BJ (cell line): ENCODE measurements around the gene PNMA6E. TPM values are rescaled to one million over a fixed set of nuclear protein-coding genes. Genes with fewer than 3 reads are reported as not detected.

Experiments used
- CTCF ChIA-PET: fragments of 350-600 bp; formaldehyde crosslinking; extraction: SDS; loops from one replicate; lab custom pipeline; 2021; ENCODE audit warnings: antibody characterized with exemption, inconsistent platforms; lab: Yijun Ruan, JAX
- POLR2A ChIA-PET: fragments of 300-600 bp; sonication (Branson Sonifier 250); formaldehyde crosslinking; extraction: SDS; loops from one replicate; lab custom pipeline; 2021; ENCODE audit warnings: antibody characterized with exemption; lab: Charles Lee
- DNase-seq: peaks from one replicate; pipeline ENCODE4 v3.0.0-alpha.2; 2011; ENCODE audit warnings: low read depth
- H3K27me3 ChIP-seq: 2 replicates; pipeline ENCODE4 v1.6.0; 2011; ENCODE audit warnings: low read length; ENCODE audit not compliant: control insufficient read depth, insufficient read depth
- H3K36me3 ChIP-seq: 2 replicates; pipeline ENCODE4 v1.5.1; 2011; ENCODE audit warnings: low read length; ENCODE audit not compliant: control insufficient read depth, insufficient read depth
- H3K4me3 ChIP-seq: 2 replicates; pipeline ENCODE4 v1.5.1; 2011; ENCODE audit warnings: low read depth, mild to moderate bottlenecking, control low read depth, low read length
- CTCF ChIP-seq: IDR thresholded peaks from 2 replicates; pipeline ENCODE4 v1.5.1; 2011; ENCODE audit warnings: low read depth, mild to moderate bottlenecking, control low read depth, inconsistent platforms, low read length, moderate library complexity; ENCODE audit not compliant: insufficient read depth
- polyA plus RNA-seq: library from polyadenylated mRNA; depleted of rRNA; stranded (reverse); fragments of >200 nt; gene quantifications from 2 replicates; pipeline ENCODE4 v1.2.3, GENCODE V29; 2011

Gene PNMA6E
- polyA plus RNA-seq, 1 experiment, result not detected

DNA sequence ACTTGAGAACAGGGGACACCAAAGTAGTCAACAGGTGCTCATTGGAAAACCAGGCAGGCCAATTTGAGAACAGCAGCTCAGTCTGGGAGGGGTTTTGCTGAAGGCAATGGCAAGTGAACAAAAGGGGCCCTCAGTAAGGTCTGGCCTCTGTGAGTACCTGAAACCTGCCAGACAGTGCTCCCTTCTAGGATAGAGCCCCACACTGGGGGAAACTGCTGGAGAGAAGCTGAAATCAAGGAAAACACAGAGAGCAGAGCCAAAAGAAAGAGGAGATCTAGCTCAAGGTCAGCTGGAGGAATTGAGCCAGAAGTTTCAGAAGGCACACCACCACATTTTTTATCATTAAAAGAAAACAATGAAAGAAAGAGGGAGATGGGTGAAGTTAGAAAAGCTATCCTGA lies 28.2 kb downstream of the PNMA6E start:
- TF ChIP-seq CTCF, result no peak
- ChIA-PET POLR2A (no interaction called here), CTCF (no interaction called here)
- H3K4me3 ChIP-seq, result no peak overlapping the region
- no peaks in the 10 kb centered on the region for H3K27me3 ChIP-seq
- H3K36me3 ChIP-seq, result no peaks in the 10 kb centered on the region
- DNase-seq, result no peak

DNA sequence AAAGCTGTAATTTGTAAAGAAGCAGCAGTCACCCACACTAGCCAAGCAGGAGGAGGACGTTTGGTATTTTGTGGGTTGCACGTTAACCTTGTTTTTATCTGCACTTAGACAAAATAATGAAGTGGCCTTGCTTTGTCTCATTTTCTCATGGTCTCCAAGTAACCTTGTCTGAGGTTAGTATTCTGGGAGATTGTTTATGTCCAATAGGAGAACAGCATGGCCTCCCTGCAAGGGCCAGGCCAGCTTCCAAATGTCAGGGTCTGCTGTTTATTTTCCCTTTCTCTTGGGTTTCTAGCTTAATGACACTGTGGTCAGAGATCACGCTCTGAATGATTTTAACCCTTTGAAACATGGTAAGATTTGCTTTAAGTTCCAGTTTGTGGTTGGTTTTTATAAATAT lies 29.9 kb downstream of the PNMA6E start:
- H3K27me3 ChIP-seq, result no peaks in the 10 kb centered on the region
- no peak overlapping the region for H3K4me3 ChIP-seq
- no peaks in the 10 kb centered on the region for H3K36me3 ChIP-seq
- ChIA-PET CTCF (no interaction called here), POLR2A (no interaction called here)
- no peak for DNase-seq
- TF ChIP-seq CTCF, result no peak

GRCh38 chrX:153370293-153371055 lies 30.7 kb downstream of the PNMA6E start:
- H3K4me3 ChIP-seq, result no peak overlapping the region
- H3K27me3 ChIP-seq, result no peaks in the 10 kb centered on the region
- no peak for DNase-seq
- POLR2A ChIA-PET, result no interaction called here
- CTCF ChIA-PET, result no interaction called here
- no peaks in the 10 kb centered on the region for H3K36me3 ChIP-seq
- no peak for TF ChIP-seq CTCF

- H3K36me3 ChIP-seq, result no peaks in the 10 kb centered on the region
- POLR2A ChIA-PET, result no interaction called here
- no peak overlapping the region for H3K4me3 ChIP-seq
- DNase-seq, result no peak
- no peaks in the 10 kb centered on the region; the same call in 1 of the 2 replicates for H3K27me3 ChIP-seq
- TF ChIP-seq CTCF, result no peak
- CTCF ChIA-PET, result no interaction called here
Measured at GRCh38 chrX:153366878-153367538, 34.1 kb downstream of the PNMA6E start.

- POLR2A ChIA-PET, result no interaction called here
- no peaks in the 10 kb centered on the region for H3K36me3 ChIP-seq
- TF ChIP-seq CTCF, result no peak
Measured at GRCh38 chrX:153366119-153366518, 35.0 kb downstream of the PNMA6E start.

More at GRCh38 chrX:153366119-153366518, 35.0 kb downstream of the PNMA6E start:
- no peak for DNase-seq
- H3K27me3 ChIP-seq, result no peaks in the 10 kb centered on the region; the same call in 1 of the 2 replicates
- CTCF ChIA-PET, result no interaction called here
- no peak overlapping the region for H3K4me3 ChIP-seq
